Activated T-cell treated with anti-CD3 and anti-CD28 coated beads for 1 hour (primary cell): ENCODE measurements around the gene MYH14.
"Not testable (repeated sequence)": the region's sequence is repeated elsewhere in the genome, so short reads cannot be mapped to it uniquely, and the experiment has no call there.

Source experiments
- DNase-seq: peaks from one replicate; pipeline ENCODE4 v3.0.0-alpha.2; 2020; ENCODE audit warnings: low read depth

Gene MYH14

DNA sequence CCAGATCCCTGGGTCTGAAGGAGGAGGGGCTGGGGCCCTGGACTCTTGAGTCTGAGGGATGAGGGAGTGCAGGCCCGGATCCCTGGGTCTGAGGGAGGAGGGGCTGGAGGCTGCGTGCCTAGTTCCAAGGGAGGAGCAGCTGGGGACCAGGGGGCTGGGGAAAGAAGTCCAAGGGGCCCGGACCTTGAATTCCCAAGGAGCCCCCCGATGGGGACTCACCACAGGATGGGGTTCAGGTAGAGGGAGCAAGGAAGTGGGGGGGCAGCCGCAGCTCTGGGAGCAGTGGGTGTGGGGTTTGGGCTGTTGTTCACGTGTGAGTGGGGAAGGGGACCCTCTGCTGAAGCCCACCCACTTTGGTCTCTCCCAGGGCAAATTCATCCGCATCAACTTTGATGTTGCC lies 23.1 kb downstream of the MYH14 start:
- DNase-seq = no peak

DNA sequence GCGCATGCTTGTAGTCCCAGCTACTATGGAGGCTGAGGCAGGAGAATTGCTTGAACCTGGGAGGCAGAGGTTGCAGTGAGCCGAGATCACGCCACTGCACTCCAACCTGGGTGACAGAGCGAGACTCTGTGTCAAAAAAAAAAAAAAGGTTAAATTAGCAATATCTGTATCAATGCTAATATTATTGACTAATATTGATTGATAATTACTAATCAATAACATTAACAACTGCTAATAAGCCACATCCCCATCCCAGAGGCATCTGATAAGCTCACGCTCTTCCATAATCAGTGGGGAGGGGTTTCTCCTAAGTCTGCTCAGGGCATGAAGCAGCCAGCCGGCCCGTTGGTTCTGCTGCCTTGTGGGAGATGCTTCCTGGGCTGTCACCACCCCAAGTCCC lies 24.7 kb downstream of the MYH14 start:
- DNase-seq = not testable (repeated sequence)

DNA sequence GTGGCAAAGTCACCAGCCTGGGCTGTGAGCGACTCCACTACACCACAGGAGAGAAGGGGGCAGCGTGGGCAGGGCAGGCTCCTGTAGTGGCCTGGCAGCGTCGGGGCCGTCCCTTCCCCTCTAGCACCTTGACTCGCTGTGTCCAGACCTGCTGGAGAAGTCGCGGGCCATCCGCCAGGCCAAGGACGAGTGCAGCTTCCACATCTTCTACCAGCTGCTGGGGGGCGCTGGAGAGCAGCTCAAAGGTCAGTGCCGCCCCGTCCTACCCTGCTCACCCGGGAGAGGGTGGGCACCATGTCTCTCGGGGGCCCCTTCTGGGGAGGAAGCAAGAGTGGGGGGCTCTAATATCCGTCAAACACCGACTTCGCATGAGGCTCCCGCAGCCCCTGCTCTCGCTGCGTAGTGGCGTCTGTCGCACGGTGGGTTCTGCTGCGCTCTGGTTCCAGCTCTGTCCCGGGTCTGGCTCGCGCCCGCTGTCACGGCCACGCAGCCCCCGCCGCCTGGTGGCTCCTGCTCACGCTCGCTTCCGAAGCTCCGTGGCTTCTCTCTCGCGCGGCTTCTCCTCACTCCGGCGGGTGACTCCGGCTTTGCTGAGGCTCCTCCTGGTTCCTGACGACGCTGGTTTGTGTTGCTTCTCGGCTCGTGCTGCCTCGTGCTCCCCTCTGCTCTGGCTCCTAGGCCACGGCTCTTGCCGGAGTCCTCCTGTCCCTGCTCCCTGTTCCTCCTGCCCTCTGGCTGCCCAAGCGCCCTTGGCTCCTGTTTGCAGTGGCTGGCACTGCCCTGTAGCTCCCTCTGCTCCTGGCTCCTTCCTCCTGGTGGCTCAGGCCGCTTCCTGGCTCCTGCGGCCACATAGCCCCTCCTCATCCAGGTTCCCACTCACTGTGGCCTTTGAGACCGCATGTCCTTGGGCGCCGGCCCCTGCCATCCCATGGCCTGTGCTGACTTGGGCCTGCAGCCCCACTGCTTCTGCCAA lies 27.2 kb downstream of the MYH14 start:
- DNase-seq = no peak

- DNase-seq = not testable (repeated sequence)
These were observed 28.0 kb downstream of the MYH14 start for GRCh38 chr19:50231417-50231816.

GRCh38 chr19:50231821-50232220 lies 28.4 kb downstream of the MYH14 start:
- no peak for DNase-seq

DNA sequence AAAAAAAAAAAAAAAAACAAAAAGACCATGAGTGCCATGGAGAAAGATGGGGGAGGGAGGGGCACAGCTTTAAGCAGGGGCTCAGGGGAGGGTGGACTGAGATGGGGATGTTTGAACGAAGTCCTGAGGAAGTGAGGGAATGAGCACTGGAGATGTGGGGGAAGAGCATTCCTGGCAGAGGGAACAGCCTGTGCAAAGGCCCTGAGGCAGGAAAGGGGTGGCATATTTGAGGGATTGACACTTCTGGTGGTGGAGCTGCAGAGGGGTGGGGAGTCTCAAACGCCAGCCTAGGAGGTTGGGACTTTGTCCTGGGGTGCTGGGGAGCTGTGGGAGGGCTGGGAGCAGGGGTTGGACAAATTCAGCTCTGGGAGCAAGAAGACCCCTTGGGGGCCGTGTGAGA lies 29.2 kb downstream of the MYH14 start:
- DNase-seq = no peak

DNA sequence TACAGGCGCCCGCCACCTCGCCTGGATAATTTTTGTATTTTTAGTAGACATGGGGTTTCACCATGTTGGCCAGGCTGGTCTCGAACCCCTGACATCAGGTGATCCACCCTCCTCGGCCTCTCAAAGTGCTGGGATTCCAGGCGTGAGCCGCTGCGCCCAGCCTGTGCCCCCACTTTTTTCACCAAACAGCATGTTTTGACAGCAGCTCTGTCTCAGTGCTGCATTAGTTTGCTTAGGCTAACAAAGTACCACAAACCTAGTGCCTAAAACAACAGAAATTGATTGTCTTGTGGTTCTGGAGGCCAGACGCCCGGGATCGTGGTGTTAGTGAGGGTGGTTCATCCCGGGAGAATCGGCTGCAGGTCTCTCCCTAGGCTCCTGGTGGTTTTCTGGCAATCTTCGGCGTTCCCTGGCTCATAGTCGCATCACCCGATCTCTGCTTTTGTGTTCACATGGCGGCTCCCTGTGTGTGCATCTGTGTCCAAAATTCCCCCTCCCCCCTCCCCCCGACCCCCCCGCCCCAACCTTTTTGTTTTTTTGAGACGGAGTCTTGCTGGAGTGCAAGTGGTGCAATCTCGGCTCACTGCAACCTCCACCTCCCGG lies 30.0 kb downstream of the MYH14 start:
- DNase-seq = no peak

- not testable (repeated sequence) for DNase-seq
These were observed 34.1 kb downstream of the MYH14 start for GRCh38 chr19:50237493-50237892.

GRCh38 chr19:50238043-50238442 lies 34.6 kb downstream of the MYH14 start:
- DNase-seq = no peak

DNA sequence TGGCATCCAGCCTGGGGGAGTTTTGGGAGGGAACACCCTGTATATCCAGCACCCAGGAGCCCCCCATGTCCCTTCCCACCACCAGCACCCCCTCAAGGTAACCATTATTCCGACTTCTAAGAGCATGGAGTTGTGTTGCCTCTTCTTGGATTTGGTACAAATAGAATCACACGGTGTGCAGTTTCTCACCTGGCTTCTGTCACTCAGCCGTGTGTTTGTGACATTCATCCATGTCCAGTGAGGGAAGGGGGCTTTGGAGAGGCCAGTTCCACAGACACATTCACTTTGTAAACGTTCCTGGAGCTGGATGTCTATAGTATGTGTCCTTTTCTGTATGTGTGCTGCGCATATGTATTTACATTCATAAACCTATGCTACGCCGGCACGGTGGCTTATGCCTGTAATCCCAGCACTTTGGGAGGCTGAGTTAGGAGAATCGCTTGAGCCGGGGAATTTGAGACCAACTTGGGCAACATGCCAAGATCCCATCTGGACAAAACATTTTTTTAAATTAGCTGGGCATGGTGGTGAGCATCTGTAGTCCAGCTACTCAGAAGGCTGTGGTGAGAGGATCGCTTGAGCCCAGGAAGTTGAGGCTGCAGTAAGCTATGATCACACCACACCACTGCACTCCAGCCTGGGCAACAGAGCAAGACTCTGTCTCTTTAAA lies 36.6 kb downstream of the MYH14 start:
- DNase-seq = no peak

DNA sequence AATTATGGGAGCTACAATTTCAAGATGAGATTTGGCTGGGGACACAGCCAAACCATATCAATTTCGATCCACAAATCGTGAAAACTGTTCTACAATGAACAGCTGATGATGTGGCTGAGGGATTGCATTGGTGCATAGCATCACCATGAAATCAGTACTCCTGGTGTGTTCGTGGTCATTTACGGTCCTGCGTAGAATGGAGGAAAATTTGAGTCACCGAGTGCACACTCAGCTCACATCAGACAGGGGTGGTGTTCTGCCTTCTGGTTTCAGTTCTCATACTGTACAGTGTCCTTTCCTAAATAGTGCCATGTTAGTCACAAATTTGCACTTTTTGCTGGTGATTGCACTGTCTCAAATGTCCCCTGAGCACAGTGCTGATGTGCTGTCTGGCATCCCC lies 39.2 kb downstream of the MYH14 start:
- no peak for DNase-seq

GRCh38 chr19:50244695-50245094 lies 41.3 kb downstream of the MYH14 start:
- no peak for DNase-seq

DNA sequence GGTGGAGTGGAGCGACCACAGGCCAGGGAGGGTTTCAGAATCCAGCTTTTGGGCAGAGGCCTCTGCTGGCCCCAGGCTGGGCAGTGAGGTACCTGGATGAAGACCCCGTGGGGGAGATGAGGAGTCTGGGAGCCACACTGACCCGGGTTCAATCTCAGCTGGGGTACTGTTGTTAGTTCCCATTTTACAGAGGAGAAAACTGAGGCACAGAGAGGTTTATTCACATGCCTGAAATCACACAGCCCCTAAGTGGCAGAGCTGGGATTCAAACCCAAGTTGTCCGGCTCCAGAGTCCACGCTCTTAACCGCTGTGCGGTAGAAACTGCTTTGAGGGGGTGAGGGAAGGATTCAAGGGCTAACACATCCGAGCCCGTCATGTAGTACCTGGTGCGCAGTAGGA lies 45.0 kb downstream of the MYH14 start:
- DNase-seq = no peak

DNA sequence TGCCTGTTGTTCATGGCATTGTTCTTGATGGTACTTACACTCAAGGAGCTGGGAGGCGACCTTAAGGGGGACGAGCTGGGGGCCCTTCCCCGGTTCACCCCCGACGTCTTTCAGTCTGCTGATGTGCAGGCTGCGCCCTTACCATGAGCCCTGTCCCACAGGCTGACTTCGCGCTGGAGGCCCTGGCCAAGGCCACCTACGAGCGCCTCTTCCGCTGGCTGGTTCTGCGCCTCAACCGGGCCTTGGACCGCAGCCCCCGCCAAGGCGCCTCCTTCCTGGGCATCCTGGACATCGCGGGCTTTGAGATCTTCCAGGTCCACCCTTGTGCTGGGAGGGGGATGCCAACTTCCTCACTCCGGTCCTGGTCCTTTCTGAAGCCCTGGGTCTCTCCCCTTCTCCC lies 45.4 kb downstream of the MYH14 start:
- no peak for DNase-seq

DNA sequence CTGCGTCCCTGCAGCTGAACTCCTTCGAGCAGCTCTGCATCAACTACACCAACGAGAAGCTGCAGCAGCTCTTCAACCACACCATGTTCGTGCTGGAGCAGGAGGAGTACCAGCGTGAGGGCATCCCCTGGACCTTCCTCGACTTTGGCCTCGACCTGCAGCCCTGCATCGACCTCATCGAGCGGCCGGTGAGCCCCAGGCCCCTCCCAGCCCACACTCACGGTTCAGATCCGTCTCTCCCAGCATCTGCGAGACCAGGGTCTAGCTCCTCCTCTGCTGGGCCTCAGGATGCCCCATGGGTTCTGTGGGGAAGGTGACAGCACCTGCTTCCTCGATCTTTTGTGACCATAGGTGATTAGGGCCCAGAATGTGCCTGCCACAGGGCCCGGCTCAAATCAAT lies 46.2 kb downstream of the MYH14 start:
- no peak for DNase-seq

DNA sequence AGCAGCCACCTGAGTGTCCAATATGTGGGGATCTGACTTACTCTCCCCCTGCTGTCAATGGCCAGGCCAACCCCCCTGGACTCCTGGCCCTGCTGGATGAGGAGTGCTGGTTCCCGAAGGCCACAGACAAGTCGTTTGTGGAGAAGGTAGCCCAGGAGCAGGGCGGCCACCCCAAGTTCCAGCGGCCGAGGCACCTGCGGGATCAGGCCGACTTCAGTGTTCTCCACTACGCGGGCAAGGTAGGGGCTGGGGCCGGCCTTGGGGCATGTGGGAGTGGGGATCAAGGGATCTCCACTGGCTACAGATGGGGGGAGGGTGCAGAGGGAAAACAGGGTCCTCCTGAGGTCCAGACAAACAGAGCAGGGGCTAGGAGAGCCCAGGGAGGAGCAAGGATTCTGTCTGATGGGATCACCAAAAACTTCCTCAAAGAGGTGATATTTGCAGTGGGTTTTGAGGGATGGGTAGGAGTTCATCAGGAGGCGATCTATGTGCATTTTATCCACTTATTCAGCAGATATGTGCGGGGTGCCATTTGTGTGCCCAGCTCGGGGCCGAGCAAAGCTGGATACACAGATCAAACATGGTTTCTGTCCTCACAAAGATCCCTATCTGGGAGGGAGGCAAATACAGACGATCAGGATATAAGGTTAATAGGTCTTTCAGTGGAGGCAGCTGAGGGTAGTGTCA lies 47.2 kb downstream of the MYH14 start:
- no peak for DNase-seq

DNA sequence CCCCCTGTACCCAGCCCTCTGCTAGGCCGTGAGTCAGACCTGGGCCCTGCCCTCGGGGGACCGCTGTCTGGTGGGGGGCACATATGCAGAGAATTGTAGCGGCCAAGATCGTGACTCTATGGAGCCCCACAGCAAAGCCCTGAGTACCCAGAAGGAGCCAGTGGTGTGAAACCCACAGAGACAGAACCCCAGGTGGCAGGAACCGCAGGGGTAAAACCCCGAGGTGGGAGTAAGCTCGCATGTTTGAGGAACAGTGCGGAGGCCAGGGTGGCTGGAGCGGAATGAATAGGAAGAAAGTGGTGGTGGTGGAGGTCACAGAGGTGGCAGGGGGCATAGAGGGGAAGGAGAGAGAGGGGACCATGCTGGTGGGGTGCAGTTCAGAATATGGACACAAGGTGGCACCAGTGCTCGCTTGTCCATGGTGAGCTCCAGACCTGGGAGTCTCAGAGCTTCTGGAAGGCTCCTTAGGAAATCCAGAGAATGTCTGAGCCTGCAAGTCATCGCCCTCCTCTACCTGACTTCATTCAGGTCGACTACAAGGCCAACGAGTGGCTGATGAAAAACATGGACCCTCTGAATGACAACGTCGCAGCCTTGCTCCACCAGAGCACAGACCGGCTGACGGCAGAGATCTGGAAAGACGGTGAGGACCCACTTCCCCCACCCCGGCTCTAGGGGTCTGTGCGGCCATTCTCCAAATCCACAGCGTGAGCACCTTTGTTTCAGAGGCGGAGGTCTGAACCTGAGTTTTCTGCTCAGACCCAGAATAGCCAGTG lies 48.9 kb downstream of the MYH14 start:
- peak; percentile 7 for DNase-seq

DNA sequence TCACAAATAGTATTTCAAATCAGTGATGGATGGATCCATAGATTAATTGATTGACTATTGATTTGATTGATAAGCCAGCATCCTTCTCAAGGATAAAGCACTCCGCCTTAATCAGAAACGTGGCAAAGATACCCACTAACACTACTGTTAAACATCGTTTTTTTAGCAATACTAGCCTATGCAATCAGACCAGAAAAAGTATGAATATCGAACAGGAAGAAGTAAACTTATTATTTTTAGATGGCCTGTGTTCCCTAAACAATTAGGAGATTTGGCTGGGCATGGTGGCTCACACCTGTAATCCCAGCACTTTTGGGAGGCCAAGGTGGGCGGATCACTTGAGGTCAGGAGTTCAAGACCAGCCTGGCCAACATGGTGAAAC lies 49.5 kb downstream of the MYH14 start:
- no peak for DNase-seq

GRCh38 chr19:50255115-50255514 lies 51.7 kb downstream of the MYH14 start:
- no peak for DNase-seq

- DNase-seq = no peak
These were observed 53.7 kb downstream of the MYH14 start for GRCh38 chr19:50257141-50257540.

- DNase-seq = no peak
These were observed 55.5 kb downstream of the MYH14 start for GRCh38 chr19:50258918-50259372.
